HG03045 (cell line): Measurements from ENCODE around the gene RAB11FIP5.
A peak's percentile ranks its signal among the peaks of the same experiment; 100 is the strongest.
"Not testable (repeated sequence)": the region's sequence is repeated elsewhere in the genome, so short reads cannot be mapped to it uniquely, and the experiment has no call there.

Experiments used
- ATAC-seq: cut with Tn5 transposase; IDR thresholded peaks from one replicate; pipeline ENCODE4 v1.9.1; 2021; ENCODE audit warnings: mild to moderate bottlenecking, moderate library complexity; ENCODE audit not compliant: unreplicated experiment

Gene RAB11FIP5

DNA sequence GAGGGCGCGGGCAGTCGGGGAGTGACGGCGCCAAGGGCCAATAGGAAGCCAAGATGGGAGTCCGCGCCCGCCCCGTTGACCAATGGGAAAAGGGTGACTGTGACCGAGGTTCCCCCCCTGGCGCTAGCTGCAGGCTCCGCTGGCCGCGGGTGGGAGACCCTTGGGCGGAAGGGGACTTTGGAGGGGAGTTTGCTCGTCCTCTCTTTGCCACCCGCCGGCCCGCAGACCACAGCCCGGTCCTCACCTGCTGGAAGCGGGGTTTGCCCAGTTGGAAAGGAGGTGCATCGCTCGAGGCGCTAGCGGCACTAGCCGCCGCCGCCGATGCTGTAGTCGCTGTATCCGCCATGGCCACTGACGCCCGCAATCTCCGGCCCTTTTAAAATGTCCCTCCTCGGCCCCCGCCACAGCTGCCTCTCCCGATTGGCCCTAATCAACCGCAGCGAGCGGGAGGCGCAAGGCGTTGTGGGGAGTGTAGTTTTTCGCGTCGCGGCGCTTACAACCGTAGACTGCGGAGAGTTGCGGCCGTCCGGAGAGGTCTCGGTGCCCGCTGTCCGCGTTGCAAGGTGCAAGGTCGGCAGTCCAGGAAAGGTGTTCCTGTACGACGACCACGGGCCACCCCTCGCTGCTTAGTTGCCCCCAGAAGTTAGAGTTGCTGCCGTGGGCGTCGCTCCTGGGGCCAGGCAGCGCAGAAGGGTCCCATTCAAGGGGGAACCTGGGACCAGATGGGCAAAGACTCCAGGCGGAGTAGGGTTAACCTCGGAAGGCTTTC is 41.2 kb downstream of the RAB11FIP5 start, which contains the start of gene SFXN5:
TSS of gene SFXN5 (minus strand) at position 353 of the 769 bp plus-strand sequence. CDS start at position 346, 7 bp downstream.
- ATAC-seq = peak; percentile 93

- peak; percentile 21 for ATAC-seq
Observed at GRCh38 chr2:73070643-73071359, 41.9 kb downstream of the RAB11FIP5 start.

GRCh38 chr2:73069855-73070642 is 42.7 kb downstream of the RAB11FIP5 start:
- no peak for ATAC-seq

GRCh38 chr2:73069041-73069854 is 43.5 kb downstream of the RAB11FIP5 start:
- ATAC-seq = no peak

DNA sequence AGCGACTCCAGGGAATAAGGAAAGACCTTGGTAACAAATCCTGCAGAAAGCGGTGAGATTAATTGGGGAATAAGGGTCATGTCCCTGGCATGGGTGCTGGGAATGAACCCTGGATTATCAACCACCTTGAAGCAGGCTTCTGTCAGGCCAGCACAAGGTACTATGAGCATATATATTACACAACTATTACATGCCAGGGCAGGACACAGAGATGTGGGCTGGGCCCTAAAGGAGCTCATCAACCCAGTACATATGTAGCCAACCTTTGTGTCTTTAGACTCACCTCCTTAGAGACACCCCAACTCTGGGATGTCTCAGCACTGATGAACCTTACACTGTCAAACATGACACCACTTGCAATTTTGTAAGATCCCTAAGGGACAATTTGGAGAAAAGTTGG is 44.6 kb downstream of the RAB11FIP5 start:
- no peak for ATAC-seq

- no peak for ATAC-seq
Observed at GRCh38 chr2:73067043-73067442, 45.7 kb downstream of the RAB11FIP5 start.

DNA sequence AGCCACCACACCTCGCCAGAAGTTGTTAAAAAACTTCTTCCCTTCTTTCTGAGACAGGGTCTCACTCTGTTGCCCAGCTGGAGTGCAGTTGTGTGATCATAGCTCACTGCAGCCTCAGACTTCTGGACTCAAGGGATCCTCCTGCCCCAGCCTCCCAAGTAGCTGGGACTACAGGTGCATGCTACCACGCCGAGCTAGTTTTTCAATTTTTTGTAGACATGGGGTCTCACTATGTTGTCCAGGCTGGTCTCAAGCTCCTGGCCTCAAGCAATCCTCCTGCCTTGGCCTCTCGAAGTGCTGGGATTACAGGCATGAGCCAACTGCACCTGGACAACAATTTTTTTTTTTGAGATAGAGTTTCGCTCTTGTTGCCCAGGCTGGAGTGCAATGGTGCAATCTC is 47.7 kb downstream of the RAB11FIP5 start:
- ATAC-seq = not testable (repeated sequence)

GRCh38 chr2:73063909-73064875 is 48.6 kb downstream of the RAB11FIP5 start:
- no peak for ATAC-seq

DNA sequence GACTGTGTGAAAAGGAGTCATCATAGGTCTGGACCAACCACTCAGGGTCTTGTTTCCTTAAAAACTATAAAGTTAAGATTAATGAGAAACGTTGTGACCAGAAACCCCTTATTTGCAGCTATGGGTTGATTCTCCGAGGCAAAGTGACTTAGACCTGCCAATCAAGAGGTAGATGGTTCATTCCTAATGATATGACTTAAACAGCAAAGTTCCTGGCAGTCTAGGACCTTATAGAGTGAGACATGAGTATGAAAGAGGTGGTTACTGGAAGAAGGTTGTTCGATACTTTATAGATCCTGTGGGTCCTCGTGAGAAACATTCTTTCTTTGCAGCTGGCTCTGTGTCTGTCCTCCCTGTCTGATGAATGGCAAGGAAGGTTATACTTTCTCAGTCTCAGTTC is 49.3 kb downstream of the RAB11FIP5 start:
- no peak for ATAC-seq

- no peak for ATAC-seq
Observed at GRCh38 chr2:73059106-73059505, 53.6 kb downstream of the RAB11FIP5 start.

DNA sequence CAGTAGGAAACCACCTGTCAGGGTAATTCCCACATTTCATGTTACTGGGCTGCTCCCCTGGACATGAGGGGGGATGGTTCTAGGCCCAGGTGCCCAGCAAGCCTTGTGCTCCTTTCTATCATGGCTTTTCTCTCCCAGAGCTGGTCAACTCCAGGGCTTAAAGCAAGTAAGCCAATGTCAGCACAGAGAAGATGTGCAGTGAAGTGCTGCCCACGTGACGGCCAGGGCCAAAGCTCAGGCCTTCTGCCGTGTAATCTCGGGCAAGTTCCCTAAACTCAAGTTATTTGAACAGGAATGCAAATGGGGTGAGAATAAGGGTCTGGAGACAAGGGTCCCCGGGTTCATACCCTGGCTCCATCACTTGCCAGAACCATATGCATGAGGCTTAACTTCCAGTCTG is 57.8 kb downstream of the RAB11FIP5 start:
- ATAC-seq = no peak

- ATAC-seq = no peak
Observed at GRCh38 chr2:73053316-73054114, 59.2 kb downstream of the RAB11FIP5 start.

DNA sequence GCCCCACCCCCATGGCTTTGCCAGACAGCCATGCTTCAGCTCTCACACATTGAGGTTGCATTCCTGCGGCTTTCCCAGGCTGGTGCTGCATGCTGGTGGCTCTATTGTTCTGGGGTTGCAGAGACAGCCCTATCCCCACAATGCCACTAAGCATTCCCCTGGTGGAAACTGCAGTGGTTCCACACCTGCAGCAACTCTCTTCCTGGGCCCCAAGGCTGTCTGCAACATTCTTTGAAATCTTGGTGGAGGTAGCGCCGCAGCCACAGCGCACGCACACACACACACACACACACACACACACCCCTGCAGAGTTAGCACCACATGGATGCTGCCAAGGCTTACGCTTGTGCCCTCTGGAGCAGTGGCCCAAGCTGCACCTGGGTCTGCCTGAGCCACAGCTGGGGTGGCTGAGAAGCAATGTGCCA is 62.6 kb downstream of the RAB11FIP5 start:
- no peak for ATAC-seq

GRCh38 chr2:73043929-73044832 is 68.6 kb downstream of the RAB11FIP5 start:
- no peak for ATAC-seq

DNA sequence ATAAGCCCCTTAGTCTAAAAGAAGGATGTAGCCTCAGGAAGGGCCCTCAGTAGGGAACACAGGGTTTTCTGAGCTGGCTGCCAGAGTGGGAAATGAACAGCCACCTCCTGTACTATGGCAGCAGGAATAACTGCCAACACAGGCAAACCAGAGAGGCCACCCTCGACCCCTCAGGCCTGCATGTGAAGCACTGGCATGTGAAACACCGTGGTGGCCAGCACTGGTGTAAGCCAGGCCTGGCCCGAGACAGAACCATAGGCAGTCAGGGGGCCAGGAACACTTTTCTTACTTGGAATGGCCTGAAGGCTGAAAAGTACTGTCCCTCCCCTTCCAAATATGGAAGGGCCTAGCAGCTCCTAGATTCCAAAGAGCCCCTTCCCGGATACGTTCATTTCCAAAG is 69.5 kb downstream of the RAB11FIP5 start:
- ATAC-seq = no peak

DNA sequence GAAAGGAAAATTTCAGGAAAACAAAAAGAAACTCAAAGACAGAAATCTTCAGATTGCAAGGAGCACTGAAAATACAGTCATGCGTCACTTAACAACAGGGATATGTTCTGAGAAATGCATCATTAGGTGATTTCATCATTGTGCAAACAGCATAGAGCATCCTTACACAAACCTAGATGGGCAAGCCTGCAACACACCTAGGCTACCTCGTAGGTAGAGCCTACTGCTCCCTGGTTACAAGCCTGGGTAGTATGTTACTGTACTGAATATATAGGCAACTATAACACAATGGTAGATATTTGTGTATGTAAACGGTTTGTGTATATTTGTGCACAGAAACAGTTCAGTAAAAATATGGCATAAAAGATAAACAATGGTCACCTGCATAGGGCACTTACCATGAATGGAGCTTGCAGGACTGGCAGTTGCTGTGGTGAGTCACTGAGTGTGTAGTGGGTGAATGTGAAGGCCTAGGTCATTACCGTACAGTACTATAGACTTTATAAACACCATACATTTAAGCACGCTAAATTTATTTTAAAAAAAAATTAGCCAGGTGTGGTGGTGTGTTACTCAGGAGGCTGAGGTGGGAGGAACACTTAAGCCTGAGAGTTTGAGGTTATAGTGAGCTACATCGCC is 74.7 kb downstream of the RAB11FIP5 start:
- no peak for ATAC-seq

DNA sequence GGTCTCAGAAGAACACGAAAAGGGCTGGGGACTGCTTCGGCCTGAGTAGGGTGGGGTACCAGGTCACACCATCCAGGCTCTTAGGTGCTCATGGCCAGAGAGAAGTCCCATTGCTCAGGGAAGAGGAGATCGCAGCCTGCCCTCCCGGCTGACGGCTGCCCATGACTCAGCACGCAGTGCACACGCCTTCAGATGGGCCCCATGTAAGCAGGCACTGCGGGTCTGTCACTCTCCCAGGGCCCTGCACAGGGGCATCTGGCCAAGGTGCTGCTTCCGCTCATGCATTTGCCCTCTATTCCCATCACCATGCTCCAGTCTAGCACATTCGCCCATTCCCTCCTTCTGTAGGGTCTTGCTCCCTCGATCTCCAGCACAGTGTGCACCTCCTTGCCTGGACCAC is 76.0 kb downstream of the RAB11FIP5 start:
- ATAC-seq = no peak
